HepG2 (cell line): ENCODE measurements around the gene PDCL3. TPM values are rescaled to one million over a fixed set of nuclear protein-coding genes. Genes with fewer than 3 reads are reported as not detected.

Source experiments
- ATAC-seq: fragments of 200-7000 bp; cut with Tn5 transposase; 3 replicates; pipeline ENCODE4 v1.9.1; 2020; ENCODE audit warnings: mild to moderate bottlenecking, moderate library complexity
- BruUV-seq: library from RNA; stranded (reverse); fragments of 400-500 nt; replicated peaks from 2 replicates; lab custom pipeline; 2021; lab: Mats Ljungman, UMichigan
- CTCF ChIA-PET: fragments of 300-600 bp; formaldehyde crosslinking; extraction: SDS; loops from one replicate; lab custom pipeline; 2021; ENCODE audit warnings: low total read pairs, inconsistent platforms, low intra/inter-chr PET ratio; lab: Yijun Ruan, JAX
- POLR2A ChIA-PET: fragments of 350-600 bp; sonication (Branson Sonifier 250); formaldehyde crosslinking; loops from one replicate; lab custom pipeline; 2020; ENCODE audit warnings: antibody characterized with exemption, inconsistent platforms; lab: Yijun Ruan, JAX
- DNase-seq: peaks from one replicate; pipeline ENCODE4 v3.0.0-alpha.2; 2015; ENCODE audit warnings: low spot score
- FAIRE-seq: peaks from 3 replicates; lab custom pipeline; 2011; peaks lifted over from hg19 to GRCh38; lab: Jason Lieb, UNC
- H2AFZ ChIP-seq: one replicate; pipeline ENCODE4 v1.6.1; 2011; ENCODE audit warnings: low read length, inconsistent platforms
- H3K27ac ChIP-seq: fragments of 300-600 bp; 3 replicates; pipeline ENCODE4 v1.8.0; 2011; ENCODE audit warnings: mixed run types, mild to moderate bottlenecking, mixed read lengths, low read length, inconsistent platforms; ENCODE audit not compliant: insufficient read depth; ENCODE audit errors: extremely low read length
- H3K27me3 ChIP-seq, 2 experiments: fragments of 200-600 bp in 1 of 2; 2 replicates in 1 of 2; 3 replicates in 1 of 2; pipeline versions ENCODE4 v1.6.0 to v1.8.0; 2011; ENCODE audit warnings: low read length in 2 of 2, mild to moderate bottlenecking in 2 of 2, moderate library complexity in 2 of 2, inconsistent platforms in 1 of 2; ENCODE audit not compliant: insufficient read depth in 2 of 2, control insufficient read depth in 1 of 2
- H3K36me3 ChIP-seq, 2 experiments: fragments of 200-600 bp in 1 of 2; replicated peaks in 1 of 2; 2 replicates in 1 of 2; 3 replicates in 1 of 2; pipeline versions ENCODE4 v1.5.1 to v1.8.0; 2011; ENCODE audit warnings: low read length in 2 of 2, inconsistent platforms in 1 of 2; ENCODE audit not compliant: insufficient read depth in 2 of 2, control insufficient read depth in 1 of 2
- H3K4me1 ChIP-seq: 2 replicates; pipeline ENCODE4 v1.5.1; 2012; ENCODE audit warnings: low read length, inconsistent platforms; ENCODE audit not compliant: insufficient read depth
- H3K4me2 ChIP-seq: 2 replicates; pipeline ENCODE4 v1.6.0; 2011; ENCODE audit warnings: low read depth, low read length, inconsistent platforms
- H3K4me3 ChIP-seq, 3 experiments: fragments of 200-600 bp in 1 of 3; sonication (generic), shearing (Covaris generic) in 1 of 3; replicated peaks in 1 of 3; 2 replicates each; pipeline ENCODE4 v1.5.1; 2011 to 2016; ENCODE audit warnings: low read length in 3 of 3, inconsistent platforms in 2 of 3, low read depth in 2 of 3, mild to moderate bottlenecking in 2 of 3, control low read depth in 1 of 3, mixed read lengths in 1 of 3; ENCODE audit not compliant: insufficient read depth in 1 of 3
- H3K79me2 ChIP-seq: one replicate; pipeline ENCODE4 v1.6.1; 2011; ENCODE audit warnings: low read length, inconsistent platforms; ENCODE audit not compliant: insufficient read depth
- H3K9ac ChIP-seq: 2 replicates; pipeline ENCODE4 v1.6.0; 2011; ENCODE audit warnings: mild to moderate bottlenecking, low read depth, low read length, inconsistent platforms; ENCODE audit not compliant: insufficient read depth
- H3K9me3 ChIP-seq: 2 replicates; pipeline ENCODE4 v1.5.1; 2012; ENCODE audit warnings: mild to moderate bottlenecking, low read length
- H4K20me1 ChIP-seq: 2 replicates; pipeline ENCODE4 v1.6.0; 2011; ENCODE audit warnings: inconsistent platforms, mild to moderate bottlenecking, low read length, moderate library complexity; ENCODE audit not compliant: insufficient read depth
- AGO2 ChIP-seq: fragments of 200-400 bp; formaldehyde crosslinking; optimal IDR thresholded peaks from 2 replicates; pipeline ENCODE3; 2017; ENCODE audit warnings: mild to moderate bottlenecking, low read depth, low read length, moderate library complexity
- GTF2F1 ChIP-seq: fragments of 150-350 bp; IDR thresholded peaks from 2 replicates; pipeline ENCODE4 v1.6.1; 2014; ENCODE audit warnings: low read length
- HIVEP1 ChIP-seq: sonication (generic); formaldehyde crosslinking; IDR thresholded peaks from 2 replicates; pipeline ENCODE4 v1.4.0; 2020; ENCODE audit warnings: mild to moderate bottlenecking, missing genetic modification reagents
- KDM5B ChIP-seq: sonication (generic); formaldehyde crosslinking; IDR thresholded peaks from 2 replicates; pipeline ENCODE4 v1.4.0; 2020; ENCODE audit warnings: missing genetic modification reagents, mild to moderate bottlenecking, borderline replicate concordance
- POLR2AphosphoS2 ChIP-seq: IDR thresholded peaks from 2 replicates; pipeline ENCODE4 v1.6.1; 2011; ENCODE audit warnings: low read depth, low read length, improper control_type of control experiment
- SKIL ChIP-seq: sonication (generic); formaldehyde crosslinking; IDR thresholded peaks from 2 replicates; pipeline ENCODE4 v1.8.0; 2022; ENCODE audit warnings: missing genetic modification reagents, mild to moderate bottlenecking, moderate library complexity, borderline replicate concordance
- SPEN ChIP-seq: sonication (generic); formaldehyde crosslinking; IDR thresholded peaks from 2 replicates; pipeline ENCODE4 v1.5.1; 2020; ENCODE audit warnings: low read depth, mild to moderate bottlenecking, missing genetic modification reagents
- ZFP41 ChIP-seq: sonication (generic); formaldehyde crosslinking; IDR thresholded peaks from 2 replicates; pipeline ENCODE4 v1.4.0; 2020; ENCODE audit warnings: mild to moderate bottlenecking, missing genetic modification reagents, borderline replicate concordance
- ZGPAT ChIP-seq: IDR thresholded peaks from 2 replicates; pipeline ENCODE4 v1.6.1; 2016; ENCODE audit warnings: mild to moderate bottlenecking
- ZNF577 ChIP-seq: sonication (generic); formaldehyde crosslinking; IDR thresholded peaks from 2 replicates; pipeline ENCODE4 v1.4.0; 2020; ENCODE audit warnings: mild to moderate bottlenecking, low read depth, missing genetic modification reagents, borderline replicate concordance
- ZSCAN22 ChIP-seq: sonication (generic); formaldehyde crosslinking; IDR thresholded peaks from 2 replicates; pipeline ENCODE4 v1.4.0; 2020; ENCODE audit warnings: mild to moderate bottlenecking, missing genetic modification reagents
- WGBS: methylation state at CpG from one replicate; pipeline ENCODE4 v1.1.6; 2017; ENCODE audit warnings: low lambda C conversion rate; 5-methylcytosine and 5-hydroxymethylcytosine counted together
- in situ Hi-C: cut with HindIII; loops from 2 replicates; pipeline ENCODE4 v1.10.0; 2017; ENCODE audit warnings: low pct_unique_long_range_greater_than_20kb; ENCODE audit not compliant: extremely low pct_ligation_motif_present
- intact Hi-C: fragments of 100-400 bp; cut with micrococcal nuclease; formaldehyde crosslinking; loops from one replicate; pipeline ENCODE4 v1.10.0; 2022; ENCODE audit not compliant: unreplicated experiment
- polyA plus RNA-seq, 8 experiments: library from polyadenylated mRNA; depleted of rRNA in 3 of 8; stranded (reverse) in 7 of 8; unstranded in 1 of 8; fragments of >200 nt; fragmentation: Illumina TruSeq in 4 of 8; extraction: Trizol in 4 of 8; gene quantifications; 2 replicates each; pipeline versions ENCODE4 v1.2.1 to v1.2.3, GENCODE V29; 2011 to 2016; ENCODE audit warnings: low read depth in 4 of 8, missing spikeins in 1 of 8, mixed read lengths in 1 of 8; ENCODE audit not compliant: insufficient read depth in 1 of 8
- total RNA-seq, 5 experiments: library from RNA; depleted of rRNA; stranded (reverse); fragments of >200 nt; fragmentation: Illumina TruSeq; extraction: Trizol; gene quantifications; 2 replicates each; pipeline ENCODE4 v1.2.3, GENCODE V29; 2016; ENCODE audit warnings: low read depth in 1 of 5
- TF ChIP-seq, protein P1 (sequence below): sonication (generic); formaldehyde crosslinking; IDR thresholded peaks from 2 replicates; pipeline ENCODE4 v1.4.0; 2020; ENCODE audit warnings: missing genetic modification reagents, low read depth, mild to moderate bottlenecking, borderline replicate concordance

The PDCL3 gene
- total and polyA plus RNA-seq, 2 of the 13 experiments (the other 11 are each of a cell fraction or from before 2014, with no cell fraction given): 14.4 to 24.4 TPM

- CTCF ChIA-PET: no interaction called here
- Histone ChIP-seq H3K9ac (no peak overlapping the region), H3K27ac (no peak overlapping the region), H3K4me1 (no peaks in the 10 kb centered on the region), H3K4me3 (no peak overlapping the region), H2AFZ (peak overlapping the region; percentile 22), H3K4me2 (no peak overlapping the region), H3K27me3 (no peaks in the 10 kb centered on the region), H3K36me3 (peaks cover under 1% of the 10 kb centered on the region in 2 experiments; a peak in 2 of 5 replicates), H3K9me3 (no peaks in the 10 kb centered on the region), H4K20me1 (no peaks in the 10 kb centered on the region), H3K79me2 (no peaks in the 10 kb centered on the region)
- WGBS: 23% methylated on average over 1 of the region's 1 CpG
- no TSS peak for BruUV-seq
- DNase-seq (no peak), ATAC-seq (no peak), FAIRE-seq (no peak)
- TF ChIP-seq HIVEP1: no peak
- in situ Hi-C loops: loop anchor here (25.0 kb wide), 1 partner anchor 581 kb away; the partner anchor contains the start of gene TBC1D8
- intact Hi-C loops: no loop called here
- POLR2A ChIA-PET: no interaction called here
These were observed 18.5 kb downstream of the PDCL3 start for GRCh38 chr2:100581277-100581612.

DNA sequence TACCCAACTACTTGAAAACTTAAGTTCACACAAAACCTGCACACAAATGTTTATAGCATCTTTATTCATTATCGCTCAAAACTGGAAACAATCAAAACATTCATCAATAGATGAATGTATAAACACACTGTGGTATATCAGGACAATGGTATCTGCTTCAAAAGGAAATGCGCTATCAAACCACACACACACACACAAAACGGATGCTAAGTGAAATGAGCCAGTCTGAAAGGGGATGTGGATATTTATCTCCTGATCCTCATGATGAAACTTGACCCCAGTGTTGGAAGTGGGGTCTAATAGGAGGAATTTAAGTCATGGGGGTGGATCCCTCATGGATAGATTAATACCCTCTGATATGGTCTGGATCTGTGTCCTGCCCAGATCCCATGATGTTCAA is 22.0 kb downstream of the PDCL3 start:
- ChIA-PET CTCF (no interaction called here), POLR2A (no interaction called here)
- DNase-seq (no peak), ATAC-seq (no peak), FAIRE-seq (no peak)
- H3K27me3 ChIP-seq: no peaks in the 10 kb centered on the region
- H4K20me1 ChIP-seq: no peaks in the 10 kb centered on the region
- no peak overlapping the region for H3K4me3 ChIP-seq
- intact Hi-C loops: no loop called here
- in situ Hi-C loops: loop anchor here (25.0 kb wide), 1 partner anchor 577 kb away; the partner anchor contains the start of gene TBC1D8
- no peaks in the 10 kb centered on the region for H3K4me1 ChIP-seq
- H3K27ac ChIP-seq: no peak overlapping the region
- H3K9ac ChIP-seq: no peak overlapping the region
- no peaks in the 10 kb centered on the region for H3K9me3 ChIP-seq
- BruUV-seq: no TSS peak
- H3K79me2 ChIP-seq: no peaks in the 10 kb centered on the region
- H3K36me3 ChIP-seq: no peaks in the 10 kb centered on the region
- WGBS: 22% methylated on average over 3 of the region's 3 CpGs
- H3K4me2 ChIP-seq: no peak overlapping the region
- H2AFZ ChIP-seq: no peak overlapping the region
- TF ChIP-seq, protein P1, sequence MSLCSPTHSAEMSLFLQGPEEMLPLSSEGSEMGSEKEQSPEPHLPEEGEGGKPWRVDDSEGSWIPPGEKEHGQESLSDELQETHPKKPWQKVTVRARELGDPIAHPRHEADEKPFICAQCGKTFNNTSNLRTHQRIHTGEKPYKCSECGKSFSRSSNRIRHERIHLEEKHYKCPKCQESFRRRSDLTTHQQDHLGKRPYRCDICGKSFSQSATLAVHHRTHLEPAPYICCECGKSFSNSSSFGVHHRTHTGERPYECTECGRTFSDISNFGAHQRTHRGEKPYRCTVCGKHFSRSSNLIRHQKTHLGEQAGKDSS (CRISPR knock-in tag): no peak
- no peak for TF ChIP-seq GTF2F1
- TF ChIP-seq KDM5B: no peak
- no peak for TF ChIP-seq SPEN (CRISPR knock-in tag)
- TF ChIP-seq POLR2AphosphoS2: no peak
- TF ChIP-seq ZGPAT (CRISPR knock-in tag): no peak
- TF ChIP-seq SKIL: no peak
- TF ChIP-seq AGO2: no peak
- no peak for TF ChIP-seq ZNF577 (CRISPR knock-in tag)
- TF ChIP-seq ZFP41 (CRISPR knock-in tag): no peak
- no peak for TF ChIP-seq ZSCAN22 (CRISPR knock-in tag)
